Neuron (in vitro differentiated cells): ENCODE data around the gene SYK.
"Not testable (repeated sequence)": the region's sequence is repeated elsewhere in the genome, so short reads cannot be mapped to it uniquely, and the experiment has no call there.

Experiments used
- H2AFZ ChIP-seq: one replicate; pipeline ENCODE4 v1.6.1; 2013; ENCODE audit warnings: low read depth, mild to moderate bottlenecking, inconsistent platforms, low read length, moderate library complexity
- H3K27me3 ChIP-seq: one replicate; pipeline ENCODE4 v1.6.1; 2013; ENCODE audit warnings: low read length; ENCODE audit not compliant: insufficient read depth
- H3K36me3 ChIP-seq: one replicate; pipeline ENCODE4 v1.6.1; 2013; ENCODE audit warnings: low read length; ENCODE audit not compliant: insufficient read depth
- H3K4me1 ChIP-seq: one replicate; pipeline ENCODE4 v1.6.1; 2013; ENCODE audit warnings: low read length; ENCODE audit not compliant: insufficient read depth
- H3K4me3 ChIP-seq: 2 replicates; pipeline ENCODE4 v1.5.1; 2013; ENCODE audit warnings: mild to moderate bottlenecking, low read length, moderate library complexity
- H3K9me3 ChIP-seq: one replicate; pipeline ENCODE4 v1.6.1; 2013; ENCODE audit warnings: low read length

The SYK gene

DNA sequence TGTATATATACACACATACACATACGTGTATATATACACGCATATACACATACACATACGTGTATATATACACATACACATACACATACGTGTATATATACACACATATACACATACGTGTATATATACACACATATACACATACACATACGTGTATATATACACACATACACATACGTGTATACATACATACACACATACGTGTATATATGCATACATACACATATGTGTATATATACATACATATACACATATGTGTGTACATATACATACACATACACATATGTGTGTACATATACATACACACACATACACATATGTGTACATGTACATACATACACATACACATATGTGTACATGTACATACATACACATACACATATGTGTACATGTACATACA is 82.6 kb downstream of the SYK start:
- H3K9me3 ChIP-seq, result no peaks in the 10 kb centered on the region
- no peak overlapping the region for H3K4me3 ChIP-seq
- H3K4me1 ChIP-seq, result no peaks in the 10 kb centered on the region
- H2AFZ ChIP-seq, result no peak overlapping the region
- no peaks in the 10 kb centered on the region for H3K36me3 ChIP-seq
- H3K27me3 ChIP-seq, result no peaks in the 10 kb centered on the region

GRCh38 chr9:90886868-90887267 is 85.2 kb downstream of the SYK start:
- H3K4me3 ChIP-seq, H2AFZ ChIP-seq, H3K4me1 ChIP-seq, H3K36me3 ChIP-seq, H3K9me3 ChIP-seq, H3K27me3 ChIP-seq: not testable (repeated sequence)

DNA sequence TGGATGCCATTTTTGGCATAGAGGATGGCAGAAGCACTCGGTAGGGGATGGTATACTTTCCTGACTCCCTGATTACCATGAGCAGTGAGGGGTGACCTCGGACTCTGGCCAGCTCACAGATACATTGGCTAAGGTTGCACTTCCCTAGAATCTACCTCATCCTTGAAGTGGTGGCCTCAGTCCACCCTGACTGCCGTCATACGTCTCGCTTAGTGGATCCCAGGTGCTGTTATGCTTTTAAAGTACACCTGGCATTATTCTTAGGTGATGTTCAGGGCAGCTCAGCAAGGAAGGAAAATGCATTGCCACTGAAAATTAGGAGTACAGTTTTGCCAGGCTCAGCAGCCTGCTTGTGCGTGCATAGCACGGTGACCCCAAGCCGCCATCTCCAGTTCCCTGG is 87.3 kb downstream of the SYK start:
- Histone ChIP-seq H3K4me1 (no peaks in the 10 kb centered on the region), H3K4me3 (no peak overlapping the region), H3K9me3 (no peaks in the 10 kb centered on the region), H3K36me3 (no peaks in the 10 kb centered on the region), H3K27me3 (peaks cover 2% of the 10 kb centered on the region), H2AFZ (no peak overlapping the region)

GRCh38 chr9:90890146-90890810 is 88.7 kb downstream of the SYK start:
- H3K9me3 ChIP-seq, result no peaks in the 10 kb centered on the region
- H3K4me3 ChIP-seq, result no peak overlapping the region

DNA sequence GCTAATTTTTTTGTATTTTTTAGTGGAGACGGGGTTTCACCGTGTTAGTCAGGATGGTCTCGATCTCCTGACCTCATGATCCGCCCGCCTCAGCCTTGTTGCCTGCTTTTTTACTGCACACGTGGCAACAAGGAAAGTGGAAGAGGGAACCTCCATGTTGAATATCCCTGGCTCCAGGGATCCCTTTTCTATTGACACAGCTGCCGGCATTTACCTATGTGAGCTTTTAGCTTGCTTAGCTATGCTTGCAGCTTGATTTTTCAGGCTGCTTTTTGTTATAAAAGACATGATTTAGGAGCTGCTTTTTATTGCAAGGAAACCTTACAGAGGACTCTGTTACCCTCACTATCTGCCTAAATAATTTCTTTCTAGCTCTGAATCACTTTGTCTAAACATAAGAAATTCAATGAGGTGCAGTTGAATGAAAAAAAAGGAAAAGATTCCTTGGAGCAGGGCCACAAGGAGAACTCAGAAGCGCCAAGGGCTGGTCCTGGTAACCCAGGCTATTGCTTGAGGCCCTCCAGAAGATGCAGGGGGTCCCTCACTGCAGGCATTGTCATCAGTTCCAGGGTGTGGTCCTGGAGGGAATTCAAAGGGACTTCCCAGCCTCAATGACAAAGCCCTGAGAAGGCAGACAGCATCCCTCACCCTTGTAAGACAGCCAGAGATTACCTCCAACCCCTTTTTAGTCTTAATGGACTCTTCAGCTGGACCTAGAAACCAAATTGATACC is 89.9 kb downstream of the SYK start:
- Histone ChIP-seq H2AFZ (no peak overlapping the region), H3K27me3 (peaks cover 2% of the 10 kb centered on the region), H3K36me3 (no peaks in the 10 kb centered on the region), H3K9me3 (no peaks in the 10 kb centered on the region), H3K4me3 (no peak overlapping the region), H3K4me1 (no peaks in the 10 kb centered on the region)

More at GRCh38 chr9:90890146-90890810, 88.7 kb downstream of the SYK start:
- H3K27me3 ChIP-seq, result peaks cover 2% of the 10 kb centered on the region
- H3K36me3 ChIP-seq, result no peaks in the 10 kb centered on the region
- H3K4me1 ChIP-seq, result no peaks in the 10 kb centered on the region
- no peak overlapping the region for H2AFZ ChIP-seq

- H3K4me3 ChIP-seq, result no peak overlapping the region
- no peak overlapping the region for H2AFZ ChIP-seq
- no peaks in the 10 kb centered on the region for H3K4me1 ChIP-seq
- no peaks in the 10 kb centered on the region for H3K36me3 ChIP-seq
- peaks cover 2% of the 10 kb centered on the region for H3K27me3 ChIP-seq
- no peaks in the 10 kb centered on the region for H3K9me3 ChIP-seq
These were observed 91.3 kb downstream of the SYK start for GRCh38 chr9:90892918-90893317.

GRCh38 chr9:90893706-90894105 is 92.1 kb downstream of the SYK start:
- Histone ChIP-seq H3K27me3 (peaks cover 2% of the 10 kb centered on the region), H3K4me3 (no peak overlapping the region), H3K36me3 (no peaks in the 10 kb centered on the region), H3K9me3 (no peaks in the 10 kb centered on the region), H3K4me1 (no peaks in the 10 kb centered on the region), H2AFZ (no peak overlapping the region)

- Histone ChIP-seq H3K4me3 (no peak overlapping the region), H3K36me3 (no peaks in the 10 kb centered on the region), H3K4me1 (no peaks in the 10 kb centered on the region), H2AFZ (no peak overlapping the region), H3K9me3 (no peaks in the 10 kb centered on the region), H3K27me3 (peaks cover 2% of the 10 kb centered on the region)
These were observed 93.5 kb downstream of the SYK start for GRCh38 chr9:90894986-90895687.

- Histone ChIP-seq H3K36me3 (no peaks in the 10 kb centered on the region), H3K9me3 (no peaks in the 10 kb centered on the region), H2AFZ (no peak overlapping the region), H3K4me3 (no peak overlapping the region), H3K4me1 (no peaks in the 10 kb centered on the region), H3K27me3 (peaks cover 2% of the 10 kb centered on the region)
These were observed 94.2 kb downstream of the SYK start for GRCh38 chr9:90895786-90896185.

DNA sequence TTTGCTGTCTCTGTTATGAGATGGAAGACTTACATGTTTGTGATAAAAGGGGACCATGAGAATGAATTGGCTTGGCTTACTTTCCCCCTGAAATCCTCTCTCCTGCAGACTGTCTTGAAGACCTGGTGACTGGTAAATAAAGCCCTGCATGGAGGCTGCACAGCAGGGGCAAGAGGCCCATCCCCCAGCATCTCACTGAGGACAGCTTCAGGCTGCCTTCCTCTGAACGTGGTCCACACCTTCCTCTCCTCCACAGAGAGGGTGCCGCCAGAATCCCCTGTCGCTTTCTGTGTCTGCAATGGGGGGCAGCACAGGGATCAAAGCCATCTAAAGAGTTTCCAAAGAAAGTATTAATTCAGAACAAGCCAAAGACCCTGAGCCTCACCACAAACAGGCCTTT is 94.6 kb downstream of the SYK start:
- no peaks in the 10 kb centered on the region for H3K36me3 ChIP-seq
- H3K9me3 ChIP-seq, result no peaks in the 10 kb centered on the region
- peaks cover 2% of the 10 kb centered on the region for H3K27me3 ChIP-seq
- no peak overlapping the region for H2AFZ ChIP-seq
- no peak overlapping the region for H3K4me3 ChIP-seq
- H3K4me1 ChIP-seq, result no peaks in the 10 kb centered on the region

- H3K4me1 ChIP-seq, result no peaks in the 10 kb centered on the region
- H3K27me3 ChIP-seq, result no peaks in the 10 kb centered on the region
- H3K36me3 ChIP-seq, result no peaks in the 10 kb centered on the region
- H3K9me3 ChIP-seq, result no peaks in the 10 kb centered on the region
- no peak overlapping the region for H3K4me3 ChIP-seq
- no peak overlapping the region for H2AFZ ChIP-seq
These were observed 96.6 kb downstream of the SYK start for GRCh38 chr9:90898228-90898627.

DNA sequence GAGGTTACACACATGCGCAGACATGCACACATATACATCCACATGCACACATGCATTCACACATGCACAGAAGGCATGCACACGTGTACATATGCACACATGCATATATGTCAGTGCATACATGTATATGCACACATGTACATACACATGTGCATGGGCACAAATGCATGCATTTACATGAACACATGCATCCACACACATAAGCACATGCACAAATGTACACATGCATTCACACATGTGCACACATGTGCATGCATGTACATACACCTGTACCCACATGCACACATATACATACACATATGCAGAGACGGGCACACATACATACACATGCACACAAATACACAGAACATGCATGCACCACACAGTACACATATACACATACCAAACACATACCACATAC is 97.7 kb downstream of the SYK start:
- Histone ChIP-seq H3K36me3 (no peaks in the 10 kb centered on the region), H3K4me1 (no peaks in the 10 kb centered on the region), H3K9me3 (no peaks in the 10 kb centered on the region), H2AFZ (no peak overlapping the region), H3K4me3 (no peak overlapping the region), H3K27me3 (no peaks in the 10 kb centered on the region)

DNA sequence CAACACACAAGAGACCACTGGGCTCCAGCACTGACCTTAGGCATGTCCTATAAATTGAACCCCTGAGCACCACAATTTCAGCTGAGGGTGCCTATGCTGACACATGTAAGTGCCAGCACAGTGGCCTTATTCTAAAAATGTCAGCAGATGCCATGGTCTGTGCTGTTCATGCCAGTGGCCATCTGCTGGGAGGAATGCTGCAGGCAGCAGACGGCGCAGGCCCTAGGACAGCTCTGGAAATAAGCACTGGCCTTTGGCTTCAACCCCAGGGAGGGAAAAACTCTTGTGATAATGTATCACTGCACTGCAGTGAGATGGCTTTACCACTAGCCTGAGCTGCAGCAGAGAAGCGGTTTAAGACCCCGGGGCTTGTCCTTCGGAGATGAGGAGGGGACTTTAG is 98.5 kb downstream of the SYK start:
- H3K36me3 ChIP-seq, result no peaks in the 10 kb centered on the region
- H3K27me3 ChIP-seq, result no peaks in the 10 kb centered on the region
- H3K4me3 ChIP-seq, result no peak overlapping the region
- H2AFZ ChIP-seq, result no peak overlapping the region
- no peaks in the 10 kb centered on the region for H3K4me1 ChIP-seq
- no peaks in the 10 kb centered on the region for H3K9me3 ChIP-seq
